ENCODE results near the gene EID1. TPM values are rescaled to one million over a fixed set of nuclear protein-coding genes. Genes with fewer than 3 reads are reported as not detected.

Gene EID1
- total RNA-seq, 4 donors from 2014 or later: 33.6 to 189 (median 66.1) TPM

GRCh38 chr15:48914717-48915116 is 36.8 kb downstream of the EID1 start:
- Histone ChIP-seq H3K4me1 (no peaks in the 10 kb centered on the region), H3K27me3 (no peaks in the 10 kb centered on the region), H3K27ac (no peak overlapping the region), H3K4me3 (no peak overlapping the region), H3K36me3 (no peaks in the 10 kb centered on the region), H3K9me3 (no peaks in the 10 kb centered on the region)
- intact Hi-C loops (cut with DNase I): no loop called here
- WGBS, 2 donors: 89 to 96% methylated on average over 3 of the region's 3 CpGs
- no peak for DNase-seq
- TF ChIP-seq CTCF (IDR thresholded peaks at IDR 0.05): no peak
- TF ChIP-seq POLR2A (IDR thresholded peaks at IDR 0.05): no peak

DNA sequence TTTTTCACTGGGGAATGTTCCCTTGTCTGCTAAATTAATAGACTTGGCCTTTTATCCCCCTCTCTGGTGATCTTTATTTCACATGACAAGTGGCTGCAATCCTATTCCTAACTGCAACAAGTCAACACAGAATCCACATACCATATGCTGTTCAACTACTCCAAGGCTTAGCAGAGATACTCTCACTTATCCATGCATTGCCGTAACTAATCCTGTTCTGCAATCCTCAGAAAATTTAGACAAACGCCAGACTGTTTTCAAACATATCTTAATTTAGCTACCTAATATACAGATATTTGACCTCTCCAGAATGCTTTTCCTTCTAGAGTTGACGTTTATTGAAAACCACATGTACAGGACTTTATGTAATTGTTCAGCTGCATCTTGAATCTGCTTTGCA is 37.9 kb downstream of the EID1 start:
- no peak for DNase-seq
- no peaks in the 10 kb centered on the region for H3K9me3 ChIP-seq
- intact Hi-C loops (cut with DNase I): no loop called here
- 32 to 37% methylated on average over 3 of the region's 3 CpGs for WGBS, 2 donors
- H3K4me1 ChIP-seq: no peaks in the 10 kb centered on the region
- no peaks in the 10 kb centered on the region for H3K27me3 ChIP-seq
- TF ChIP-seq POLR2A (IDR thresholded peaks at IDR 0.05) (no peak), CTCF (IDR thresholded peaks at IDR 0.05) (no peak)
- H3K4me3 ChIP-seq: no peak overlapping the region
- H3K27ac ChIP-seq: no peak overlapping the region
- H3K36me3 ChIP-seq: no peaks in the 10 kb centered on the region

DNA sequence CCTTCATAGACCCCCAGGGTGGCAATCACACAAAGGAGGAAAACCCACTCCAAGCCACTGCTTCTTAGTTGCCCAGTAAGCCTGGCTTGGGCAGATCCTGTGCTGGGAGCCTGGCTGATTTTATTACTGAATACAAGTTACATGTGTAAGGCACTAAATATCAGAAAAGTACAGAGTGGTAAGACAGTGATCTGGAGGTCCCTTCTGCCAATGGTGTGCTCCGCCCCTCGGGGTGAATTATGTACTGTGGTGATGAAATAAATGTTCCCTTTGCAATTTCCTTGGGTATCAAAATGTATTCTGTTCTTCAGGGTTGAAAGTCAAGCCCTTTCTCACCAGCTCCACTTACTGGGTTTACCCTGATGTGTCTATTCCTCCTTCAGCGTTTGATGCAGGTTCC is 38.8 kb downstream of the EID1 start:
- intact Hi-C loops (cut with DNase I): no loop called here
- WGBS, 2 donors: 57 to 67% methylated on average over 3 of the region's 3 CpGs
- TF ChIP-seq CTCF (IDR thresholded peaks at IDR 0.05): no peak
- no peak for TF ChIP-seq POLR2A (IDR thresholded peaks at IDR 0.05)

GRCh38 chr15:48922046-48922445 is 44.1 kb downstream of the EID1 start:
- no peaks in the 10 kb centered on the region for H3K27me3 ChIP-seq
- intact Hi-C loops (cut with DNase I): no loop called here
- H3K27ac ChIP-seq: no peak overlapping the region
- no peak for DNase-seq
- no peak overlapping the region for H3K4me3 ChIP-seq
- H3K4me1 ChIP-seq: no peaks in the 10 kb centered on the region
- H3K9me3 ChIP-seq: no peaks in the 10 kb centered on the region
- 74 to 92% methylated on average over 2 of the region's 2 CpGs for WGBS, 2 donors
- no peaks in the 10 kb centered on the region for H3K36me3 ChIP-seq
- TF ChIP-seq POLR2A (IDR thresholded peaks at IDR 0.05): no peak
- no peak for TF ChIP-seq CTCF (IDR thresholded peaks at IDR 0.05)

More for the DNA sequence above, 38.8 kb downstream of the EID1 start:
- Histone ChIP-seq H3K27ac (no peak overlapping the region), H3K27me3 (no peaks in the 10 kb centered on the region), H3K4me1 (no peaks in the 10 kb centered on the region), H3K36me3 (no peaks in the 10 kb centered on the region), H3K9me3 (no peaks in the 10 kb centered on the region), H3K4me3 (no peak overlapping the region)
- no peak for DNase-seq

GRCh38 chr15:48924528-48925393 is 46.8 kb downstream of the EID1 start:
- Histone ChIP-seq H3K9me3 (no peaks in the 10 kb centered on the region), H3K4me3 (no peak overlapping the region), H3K27me3 (no peaks in the 10 kb centered on the region), H3K4me1 (no peaks in the 10 kb centered on the region), H3K36me3 (no peaks in the 10 kb centered on the region), H3K27ac (no peak overlapping the region)
- TF ChIP-seq CTCF (IDR thresholded peaks at IDR 0.05) (no peak), POLR2A (IDR thresholded peaks at IDR 0.05) (no peak)
- intact Hi-C loops (cut with DNase I): no loop called here
- DNase-seq: no peak
- WGBS, 2 donors: 70 to 81% methylated on average over 5 of the region's 5 CpGs

Data from esophagus squamous epithelium (tissue), 5 donors.